Neutrophil (primary cell): ENCODE results near the gene RTBDN.
A peak's percentile ranks its signal among the peaks of the same experiment; 100 is the strongest.
"Not testable (repeated sequence)": the region's sequence is repeated elsewhere in the genome, so short reads cannot be mapped to it uniquely, and the experiment has no call there.

Source experiments
- H3K27ac ChIP-seq: fragments of 200-600 bp; sonication (generic); 2 replicates; pipeline ENCODE4 v1.5.1; 2016; ENCODE audit warnings: mild to moderate bottlenecking, moderate library complexity
- H3K27me3 ChIP-seq: fragments of 200-600 bp; sonication (generic); 2 replicates; pipeline ENCODE4 v1.6.0; 2016; ENCODE audit warnings: mild to moderate bottlenecking
- H3K36me3 ChIP-seq: fragments of 200-600 bp; sonication (generic); 2 replicates; pipeline ENCODE4 v1.5.1; 2017
- H3K4me1 ChIP-seq, 2 experiments: fragments of 200-600 bp in 1 of 2; sonication (generic) in 1 of 2; 1 replicate in 1 of 2; 2 replicates in 1 of 2; pipeline versions ENCODE4 v1.5.1 to v1.6.1; 2013 to 2016; ENCODE audit warnings: low read depth in 1 of 2, low read length in 1 of 2, mild to moderate bottlenecking in 1 of 2, moderate library complexity in 1 of 2; ENCODE audit not compliant: control insufficient read depth in 1 of 2, insufficient read depth in 1 of 2
- H3K4me3 ChIP-seq, 2 experiments: fragments of 200-600 bp in 1 of 2; sonication (generic) in 1 of 2; 1 replicate in 1 of 2; 2 replicates in 1 of 2; pipeline ENCODE4 v1.5.1; 2013 to 2016; ENCODE audit warnings: low read depth in 1 of 2, low read length in 1 of 2, mild to moderate bottlenecking in 1 of 2, moderate library complexity in 1 of 2
- H3K9me3 ChIP-seq: fragments of 200-600 bp; sonication (generic); 2 replicates; pipeline ENCODE4 v1.5.1; 2016
- CTCF ChIP-seq: fragments of 200-600 bp; sonication (generic); IDR thresholded peaks from 2 replicates; pipeline ENCODE4 v1.5.1; 2016; ENCODE audit warnings: antibody characterized with exemption

RTBDN gene

DNA sequence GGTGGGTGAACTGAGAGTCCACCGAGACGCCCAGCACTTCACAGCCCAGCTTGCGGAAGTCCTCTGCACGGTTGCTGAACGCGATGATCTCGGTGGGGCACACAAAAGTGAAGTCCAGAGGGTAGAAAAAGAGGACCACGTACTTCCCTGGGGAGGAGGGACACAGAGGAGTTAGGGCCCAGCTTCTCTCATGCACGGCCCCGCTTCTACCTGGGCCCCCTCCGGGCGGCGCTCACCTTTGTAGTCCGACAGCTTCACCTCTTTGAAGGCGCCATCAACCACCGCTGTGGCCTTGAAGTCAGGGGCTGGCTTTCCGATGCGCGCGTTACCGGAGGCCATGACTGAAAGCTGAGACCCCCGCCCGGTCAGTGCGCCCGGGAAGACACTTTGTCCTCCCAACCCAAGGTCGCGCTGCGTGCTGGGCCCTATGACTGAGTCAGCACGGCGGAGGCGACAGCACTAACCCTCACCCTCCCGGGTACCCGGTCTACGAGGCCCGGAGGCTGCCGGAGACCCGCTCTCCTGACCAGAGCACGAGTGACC is 33.4 kb downstream of the RTBDN start:
- peaks cover 25% of the 10 kb centered on the region in 2 experiments for H3K4me1 ChIP-seq
- H3K36me3 ChIP-seq, result no peaks in the 10 kb centered on the region
- peaks cover 49% of the 10 kb centered on the region for H3K27me3 ChIP-seq
- no peaks in the 10 kb centered on the region for H3K9me3 ChIP-seq
- no peak overlapping the region for H3K27ac ChIP-seq
- TF ChIP-seq CTCF, result no peak
- peak overlapping the region in 1 of 2 experiments; percentile 48 for H3K4me3 ChIP-seq

DNA sequence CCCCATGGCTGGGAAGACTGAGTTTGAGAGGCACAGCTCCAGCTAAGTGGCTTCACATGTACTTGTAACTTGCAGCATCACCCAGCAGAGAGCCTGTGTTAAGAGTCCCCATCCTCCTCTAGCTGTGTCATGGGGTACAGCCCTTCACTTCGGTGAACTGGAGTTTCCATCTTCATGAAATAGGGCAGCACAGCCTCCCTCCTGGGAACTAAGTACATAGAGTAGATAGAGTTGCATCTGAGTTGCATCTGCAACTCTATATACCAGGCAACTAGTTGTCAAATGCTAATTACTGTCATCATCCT is 34.0 kb downstream of the RTBDN start:
- no peak for TF ChIP-seq CTCF
- Histone ChIP-seq H3K4me3 (no peak overlapping the region), H3K9me3 (no peaks in the 10 kb centered on the region), H3K4me1 (peaks cover 28 to 29% of the 10 kb centered on the region in 2 experiments), H3K36me3 (no peaks in the 10 kb centered on the region), H3K27me3 (peaks cover 49% of the 10 kb centered on the region), H3K27ac (no peak overlapping the region)

- H3K9me3 ChIP-seq, result no peaks in the 10 kb centered on the region
- H3K4me3 ChIP-seq, result no peak overlapping the region
- peaks cover 49% of the 10 kb centered on the region for H3K27me3 ChIP-seq
- peaks cover 31 to 33% of the 10 kb centered on the region in 2 experiments for H3K4me1 ChIP-seq
- H3K27ac ChIP-seq, result no peak overlapping the region
- no peaks in the 10 kb centered on the region for H3K36me3 ChIP-seq
- no peak for TF ChIP-seq CTCF
Observed at GRCh38 chr19:12799742-12800465, 34.5 kb downstream of the RTBDN start.

- H3K4me3 ChIP-seq, H3K36me3 ChIP-seq, H3K27ac ChIP-seq, H3K9me3 ChIP-seq: not testable (repeated sequence)
- Histone ChIP-seq H3K4me1 (peaks cover 42 to 43% of the 10 kb centered on the region in 2 experiments), H3K27me3 (peaks cover 32% of the 10 kb centered on the region)
Observed at GRCh38 chr19:12797607-12798006, 36.8 kb downstream of the RTBDN start.

DNA sequence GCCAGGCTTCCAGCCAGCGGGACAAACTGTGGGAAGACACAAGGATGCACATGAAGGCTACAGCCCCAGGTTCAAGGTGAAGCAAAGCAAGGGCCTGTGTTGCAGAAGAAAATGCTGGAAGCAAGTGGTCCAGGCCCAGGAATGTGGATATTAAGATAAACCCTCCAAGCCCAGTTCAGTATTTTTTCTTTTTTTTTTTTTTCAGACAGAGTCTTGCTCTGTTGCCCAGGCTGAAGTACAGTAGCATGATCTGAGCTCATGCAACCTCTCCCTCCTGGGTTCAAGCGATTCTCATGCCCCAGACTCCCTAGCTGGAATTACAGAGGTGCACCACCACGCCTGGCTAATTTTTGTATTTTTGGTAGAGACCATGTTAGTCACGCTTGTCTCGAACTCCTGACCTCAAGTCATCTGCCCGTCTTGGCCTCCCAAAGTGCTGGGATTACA is 37.2 kb downstream of the RTBDN start:
- Histone ChIP-seq H3K36me3 (peaks cover 8% of the 10 kb centered on the region), H3K4me3 (no peak overlapping the region), H3K9me3 (no peaks in the 10 kb centered on the region), H3K27me3 (peaks cover 28% of the 10 kb centered on the region), H3K27ac (no peak overlapping the region), H3K4me1 (peaks cover 41% of the 10 kb centered on the region in 2 experiments)
- no peak for TF ChIP-seq CTCF
